H9 (cell line): Measurements from ENCODE around the gene XPC. TPM values are rescaled to one million over a fixed set of nuclear protein-coding genes. Genes with fewer than 3 reads are reported as not detected.
A peak's percentile ranks its signal among the peaks of the same experiment; 100 is the strongest.

Experiments used
- DNase-seq: peaks from one replicate; pipeline ENCODE4 v3.0.0-alpha.2; 2017
- H2AFZ ChIP-seq: one replicate; pipeline ENCODE4 v1.6.1; 2013; ENCODE audit warnings: mild to moderate bottlenecking, low read length, control low read depth, moderate library complexity
- H2AK5ac ChIP-seq: 2 replicates; pipeline ENCODE4 v1.6.1; 2013; ENCODE audit warnings: low read length, control low read depth, mixed read lengths; ENCODE audit not compliant: insufficient read length
- H2BK120ac ChIP-seq: one replicate; pipeline ENCODE4 v1.6.1; 2013; ENCODE audit warnings: low read depth, mild to moderate bottlenecking, low read length, control low read depth, inconsistent platforms; ENCODE audit not compliant: poor library complexity, severe bottlenecking
- H2BK12ac ChIP-seq: 2 replicates; pipeline ENCODE4 v1.6.1; 2013; ENCODE audit warnings: low read length, control low read depth, mixed read lengths, low read depth; ENCODE audit not compliant: insufficient read length
- H2BK15ac ChIP-seq: 2 replicates; pipeline ENCODE4 v1.6.1; 2013; ENCODE audit warnings: low read depth, low read length, control low read depth
- H2BK20ac ChIP-seq: one replicate; pipeline ENCODE4 v1.6.1; 2013; ENCODE audit warnings: low read depth, mild to moderate bottlenecking, low read length, control low read depth, inconsistent platforms; ENCODE audit not compliant: poor library complexity, severe bottlenecking
- H2BK5ac ChIP-seq: 2 replicates; pipeline ENCODE4 v1.6.1; 2013; ENCODE audit warnings: low read length, control low read depth, mixed read lengths; ENCODE audit not compliant: insufficient read length
- H3K14ac ChIP-seq: 2 replicates; pipeline ENCODE4 v1.6.1; 2013; ENCODE audit warnings: low read length, control low read depth; ENCODE audit not compliant: insufficient read depth
- H3K18ac ChIP-seq: 2 replicates; pipeline ENCODE4 v1.6.1; 2013; ENCODE audit warnings: low read depth, mild to moderate bottlenecking, mixed read lengths, low read length, control low read depth; ENCODE audit not compliant: insufficient read length
- H3K23ac ChIP-seq: 2 replicates; pipeline ENCODE4 v1.6.1; 2013; ENCODE audit warnings: low read length, control low read depth, mixed read lengths, low read depth; ENCODE audit not compliant: insufficient read length
- H3K23me2 ChIP-seq: 2 replicates; pipeline ENCODE4 v1.6.1; 2013; ENCODE audit warnings: low read depth, mild to moderate bottlenecking, mixed read lengths, low read length, control low read depth; ENCODE audit not compliant: insufficient read length, poor library complexity, severe bottlenecking
- H3K27ac ChIP-seq: 2 replicates; pipeline ENCODE4 v1.5.1; 2013; ENCODE audit warnings: low read length, control low read depth, mixed read lengths, low read depth; ENCODE audit not compliant: insufficient read length
- H3K27me3 ChIP-seq: 2 replicates; pipeline ENCODE4 v1.6.1; 2013; ENCODE audit warnings: low read length, control low read depth, inconsistent platforms; ENCODE audit not compliant: insufficient read depth
- H3K4ac ChIP-seq: 2 replicates; pipeline ENCODE4 v1.6.1; 2013; ENCODE audit warnings: low read depth, mild to moderate bottlenecking, control low read depth, inconsistent platforms, low read length, moderate library complexity
- H3K4me1 ChIP-seq: 2 replicates; pipeline ENCODE4 v1.6.1; 2013; ENCODE audit warnings: low read length, control low read depth, inconsistent platforms; ENCODE audit not compliant: insufficient read depth
- H3K4me2 ChIP-seq: 2 replicates; pipeline ENCODE4 v1.6.1; 2013; ENCODE audit warnings: low read length, control low read depth, mixed read lengths; ENCODE audit not compliant: insufficient read length, insufficient read depth
- H3K56ac ChIP-seq: 2 replicates; pipeline ENCODE4 v1.6.1; 2013; ENCODE audit warnings: low read depth, mild to moderate bottlenecking, mixed read lengths, low read length, control low read depth; ENCODE audit not compliant: insufficient read length
- H3K79me1 ChIP-seq: 2 replicates; pipeline ENCODE4 v1.6.1; 2013; ENCODE audit warnings: low read depth, mild to moderate bottlenecking, moderate library complexity, low read length, control low read depth, inconsistent platforms; ENCODE audit not compliant: insufficient read depth, poor library complexity, severe bottlenecking
- H3K79me2 ChIP-seq: 2 replicates; pipeline ENCODE4 v1.6.1; 2013; ENCODE audit warnings: low read length, control low read depth, inconsistent platforms; ENCODE audit not compliant: insufficient read depth
- H3K9ac ChIP-seq: 2 replicates; pipeline ENCODE4 v1.6.1; 2013; ENCODE audit warnings: low read length, control low read depth, mixed read lengths; ENCODE audit not compliant: insufficient read length; ENCODE audit errors: extremely low read depth
- H3K9me3 ChIP-seq: one replicate; pipeline ENCODE4 v1.6.1; 2013; ENCODE audit warnings: low read depth, low read length, inconsistent platforms; ENCODE audit not compliant: control insufficient read depth
- H3T11ph ChIP-seq: one replicate; pipeline ENCODE4 v1.6.1; 2013; ENCODE audit warnings: mild to moderate bottlenecking, low read length, control low read depth, inconsistent platforms
- H4K20me1 ChIP-seq: one replicate; pipeline ENCODE4 v1.6.1; 2013; ENCODE audit not compliant: control insufficient read depth, insufficient read length, insufficient read depth
- H4K5ac ChIP-seq: 2 replicates; pipeline ENCODE4 v1.6.1; 2013; ENCODE audit warnings: low read depth, mild to moderate bottlenecking, mixed read lengths, low read length, control low read depth; ENCODE audit not compliant: insufficient read length
- H4K8ac ChIP-seq: replicated peaks from 2 replicates; pipeline ENCODE4 v1.6.1; 2013; ENCODE audit warnings: low read length, control low read depth, mixed read lengths, low read depth; ENCODE audit not compliant: insufficient read length
- H4K91ac ChIP-seq: 2 replicates; pipeline ENCODE4 v1.6.1; 2013; ENCODE audit warnings: low read depth, mild to moderate bottlenecking, moderate library complexity, mixed read lengths, low read length, control low read depth; ENCODE audit not compliant: insufficient read length
- H3K27ac Mint-ChIP-seq, 3 experiments: 2 replicates in 2 of 3; 3 replicates in 1 of 3; pipeline ENCODE4 v1.8.0; 2020 to 2021; ENCODE audit warnings: mixed read lengths in 3 of 3, mild to moderate bottlenecking in 1 of 3, moderate library complexity in 1 of 3
- H3K27me3 Mint-ChIP-seq: 2 replicates; pipeline ENCODE4 v1.8.0; 2021; ENCODE audit warnings: low read depth, mild to moderate bottlenecking, moderate library complexity, mixed read lengths
- H3K36me3 Mint-ChIP-seq, 3 experiments: 2 replicates in 2 of 3; 3 replicates in 1 of 3; pipeline ENCODE4 v1.8.0; 2020 to 2021; ENCODE audit warnings: low read depth in 3 of 3, mixed read lengths in 3 of 3; ENCODE audit not compliant: insufficient read depth in 1 of 3
- H3K4me1 Mint-ChIP-seq, 2 experiments: 2 replicates each; pipeline ENCODE4 v1.8.0; 2020; ENCODE audit warnings: mixed read lengths in 2 of 2
- H3K4me3 Mint-ChIP-seq, 2 experiments: 2 replicates in 1 of 2; 3 replicates in 1 of 2; pipeline ENCODE4 v1.8.0; 2020 to 2021; ENCODE audit warnings: mild to moderate bottlenecking in 2 of 2, mixed read lengths in 2 of 2, moderate library complexity in 1 of 2
- H3K9me3 Mint-ChIP-seq, 2 experiments: 2 replicates in 1 of 2; 3 replicates in 1 of 2; pipeline ENCODE4 v1.8.0; 2020; ENCODE audit warnings: mild to moderate bottlenecking in 2 of 2, mixed read lengths in 2 of 2, moderate library complexity in 1 of 2
- CTCF ChIP-seq: fragments of 200-600 bp; sonication (generic); conservative IDR thresholded peaks from 3 replicates; pipeline ENCODE4 v1.8.0; 2021; ENCODE audit warnings: antibody characterized with exemption, mild to moderate bottlenecking
- WGBS: extraction: QIAGEN DNeasy Blood & Tissue Kit; methylation state at CpG from one replicate; pipeline ENCODE4 v1.1.7; 2013; ENCODE audit warnings: missing lambda C conversion rate, low lambda C conversion rate, mixed read lengths; ENCODE audit not compliant: insufficient read length; ENCODE audit errors: extremely low coverage; 5-methylcytosine and 5-hydroxymethylcytosine counted together
- total RNA-seq: library from RNA; stranded (reverse); gene quantifications from 2 replicates; pipeline ENCODE4 v1.2.1, GENCODE V29; 2021

XPC gene
- total RNA-seq, 1 experiment from 2014 or later: 30.3 TPM

- Histone ChIP-seq H3K4me2 (no peak overlapping the region), H2BK15ac (no peak overlapping the region), H2BK12ac (no peak overlapping the region), H2BK5ac (no peak overlapping the region), H3K4ac (no peak overlapping the region), H3K79me2 (peaks cover 11% of the 10 kb centered on the region; the same call in 1 of the 2 replicates), H3T11ph (no peak overlapping the region), H2AK5ac (no peak overlapping the region), H3K18ac (no peak overlapping the region), H4K5ac (no peak overlapping the region), H3K14ac (no peak overlapping the region), H3K9me3 (no peaks in the 10 kb centered on the region), H3K23me2 (peaks cover 13% of the 10 kb centered on the region), H2AFZ (no peak overlapping the region), H4K91ac (no peak overlapping the region), H4K20me1 (no peaks in the 10 kb centered on the region), H3K4me1 (no peaks in the 10 kb centered on the region), H4K8ac (no peak overlapping the region), H3K9ac (no peak overlapping the region), H3K27me3 (no peaks in the 10 kb centered on the region), H3K27ac (no peak overlapping the region), H2BK120ac (no peak overlapping the region), H3K79me1 (peaks cover 2% of the 10 kb centered on the region), H3K23ac (no peak overlapping the region), H2BK20ac (no peak overlapping the region), H3K56ac (no peak overlapping the region)
- DNase-seq: no peak
- H3K36me3 Mint-ChIP-seq: peaks cover 12 to 30% (median 25%) of the 10 kb centered on the region in 3 experiments
- H3K27me3 Mint-ChIP-seq: no peaks in the 10 kb centered on the region
- TF ChIP-seq CTCF: no peak
- no CpG with 5 or more reads among the region's 3 CpGs for WGBS
- H3K4me1 Mint-ChIP-seq: peaks cover 26 to 33% of the 10 kb centered on the region in 2 experiments
- H3K4me3 Mint-ChIP-seq: no peak overlapping the region
- H3K27ac Mint-ChIP-seq: peak overlapping the region in 1 of 3 experiments; percentile 72; a peak in 1 of 7 replicates
- peaks cover 0 to 3% of the 10 kb centered on the region in 2 experiments; a peak in 1 of 5 replicates for H3K9me3 Mint-ChIP-seq
These were observed 2.9 kb downstream of the XPC start for GRCh38 chr3:14175383-14176037.
